Measurements from ENCODE around the gene SLC11A2.
"Not testable (repeated sequence)": the region's sequence is repeated elsewhere in the genome, so short reads cannot be mapped to it uniquely, and the experiment has no call there.

The SLC11A2 gene

DNA sequence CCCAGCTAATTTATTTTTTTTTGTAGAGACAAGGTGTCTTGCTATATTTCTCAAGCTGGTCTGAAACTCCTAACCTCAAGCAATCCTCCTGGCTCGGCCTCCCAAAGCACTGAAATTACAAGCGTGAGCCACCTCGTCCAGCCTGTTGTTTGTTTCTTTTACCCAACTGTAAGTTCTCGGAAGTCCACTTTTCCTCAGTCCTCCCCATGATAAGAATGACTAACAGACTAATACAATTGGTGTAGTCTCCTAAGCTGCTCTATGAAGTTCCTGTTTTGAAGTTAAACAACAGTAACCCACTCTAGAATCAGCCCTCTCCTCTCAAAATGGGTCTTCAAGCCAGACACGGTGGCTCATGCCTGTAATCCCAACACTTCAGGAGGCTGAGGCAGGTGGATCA, 37.3 kb downstream of the SLC11A2 start:
- no peak for DNase-seq

DNA sequence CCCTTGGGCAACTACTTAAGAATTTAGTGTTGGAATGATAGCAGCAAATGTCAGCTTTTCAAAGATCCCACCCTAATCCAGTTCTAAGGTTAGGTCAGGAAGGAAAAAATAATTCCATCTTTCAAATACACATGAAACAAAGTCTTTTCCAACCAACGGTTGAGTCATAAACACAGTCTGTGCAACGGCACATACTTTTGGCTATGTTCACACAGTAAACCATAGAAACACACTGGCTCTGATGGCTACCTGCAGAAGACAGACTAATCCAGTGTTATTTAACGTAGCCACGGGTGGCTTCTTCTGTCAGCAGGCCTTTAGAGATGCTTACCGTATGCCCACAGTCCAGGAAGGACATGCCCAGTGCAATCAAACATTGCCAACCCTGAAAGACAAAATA, 38.1 kb downstream of the SLC11A2 start:
- DNase-seq, result no peak

GRCh38 chr12:50986966-50987737, 39.0 kb downstream of the SLC11A2 start:
- DNase-seq, result peak; percentile 65

DNA sequence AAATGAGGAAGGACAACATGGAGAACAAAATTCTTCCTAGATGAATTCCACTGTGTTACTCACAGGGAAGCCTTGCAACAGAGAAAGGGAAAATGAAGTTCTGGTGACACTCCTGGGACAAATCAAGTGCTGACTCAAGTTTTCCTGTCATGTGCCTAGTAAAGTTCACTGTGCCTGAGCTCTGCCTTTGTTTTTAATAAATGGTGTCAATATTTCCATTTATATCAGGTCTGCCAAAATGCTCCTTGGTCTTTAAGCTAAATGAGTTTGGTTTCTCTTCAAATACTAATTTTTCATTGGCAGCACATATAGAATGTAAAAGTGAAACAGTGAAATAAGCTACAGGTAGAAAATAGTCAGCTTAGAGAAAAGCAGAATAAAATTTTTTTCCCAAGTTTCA, 40.9 kb downstream of the SLC11A2 start:
- no peak for DNase-seq

- no peak for DNase-seq
Measured at GRCh38 chr12:50984586-50985298, 41.4 kb downstream of the SLC11A2 start.

DNA sequence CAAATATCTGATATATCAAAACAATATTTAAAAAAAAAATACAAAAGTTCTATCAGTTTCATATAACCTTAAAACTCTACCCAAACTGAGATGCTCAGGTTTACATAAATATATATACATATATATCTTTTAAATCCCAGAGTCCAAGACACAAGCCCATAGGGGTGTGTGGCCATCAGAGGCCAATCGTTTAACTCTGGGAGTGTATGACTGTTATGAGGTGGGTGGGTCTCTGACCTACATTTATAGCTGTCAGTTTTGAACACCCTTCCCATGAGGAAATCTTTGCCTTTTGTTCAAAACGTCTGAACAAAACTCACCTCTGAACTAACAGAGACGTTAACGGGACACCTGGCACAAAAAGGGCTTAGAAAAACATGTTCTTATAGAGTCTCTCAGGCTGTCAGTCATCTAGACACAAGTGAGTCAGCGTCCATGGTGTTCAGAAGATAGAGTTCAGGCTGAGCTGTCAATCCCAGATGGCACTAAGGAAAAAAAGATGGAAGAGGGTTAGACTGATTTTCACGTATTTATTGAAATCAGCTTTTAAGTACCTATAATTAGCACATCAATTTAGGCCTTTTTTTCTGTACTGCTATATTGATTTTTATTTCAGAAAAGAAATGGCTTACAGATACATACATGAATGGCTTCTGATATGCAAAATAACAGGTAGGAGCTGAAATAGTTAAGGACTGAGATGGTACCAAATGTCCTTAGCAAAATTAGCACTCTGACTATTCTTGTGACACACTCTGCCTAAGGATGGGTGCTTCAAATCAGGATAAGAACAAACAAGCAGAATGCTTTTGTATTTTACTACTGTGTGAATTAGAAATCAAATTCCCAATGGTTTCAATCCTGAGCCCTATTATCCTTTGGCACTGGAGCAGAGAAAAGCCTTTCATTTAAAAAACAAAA, 44.6 kb downstream of the SLC11A2 start:
- no peak for DNase-seq

DNA sequence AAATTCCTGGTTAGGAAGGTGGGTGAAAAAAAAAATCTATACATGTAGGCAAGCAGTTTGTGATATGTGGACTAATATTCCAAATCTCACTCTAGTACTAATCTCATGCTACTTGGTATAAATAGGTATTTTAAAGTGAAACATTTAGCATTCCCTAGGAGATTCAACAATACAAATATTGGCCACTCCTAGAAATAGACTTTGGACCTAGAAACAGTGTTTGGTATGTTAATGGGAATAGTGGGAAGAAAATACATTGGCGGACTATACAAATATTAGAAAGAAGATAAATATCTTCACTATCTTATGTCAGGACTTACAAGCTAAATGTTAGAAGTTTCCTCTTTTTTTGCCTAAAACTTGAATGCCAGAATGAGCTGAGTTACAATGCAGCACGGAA, 45.6 kb downstream of the SLC11A2 start:
- no peak for DNase-seq

DNA sequence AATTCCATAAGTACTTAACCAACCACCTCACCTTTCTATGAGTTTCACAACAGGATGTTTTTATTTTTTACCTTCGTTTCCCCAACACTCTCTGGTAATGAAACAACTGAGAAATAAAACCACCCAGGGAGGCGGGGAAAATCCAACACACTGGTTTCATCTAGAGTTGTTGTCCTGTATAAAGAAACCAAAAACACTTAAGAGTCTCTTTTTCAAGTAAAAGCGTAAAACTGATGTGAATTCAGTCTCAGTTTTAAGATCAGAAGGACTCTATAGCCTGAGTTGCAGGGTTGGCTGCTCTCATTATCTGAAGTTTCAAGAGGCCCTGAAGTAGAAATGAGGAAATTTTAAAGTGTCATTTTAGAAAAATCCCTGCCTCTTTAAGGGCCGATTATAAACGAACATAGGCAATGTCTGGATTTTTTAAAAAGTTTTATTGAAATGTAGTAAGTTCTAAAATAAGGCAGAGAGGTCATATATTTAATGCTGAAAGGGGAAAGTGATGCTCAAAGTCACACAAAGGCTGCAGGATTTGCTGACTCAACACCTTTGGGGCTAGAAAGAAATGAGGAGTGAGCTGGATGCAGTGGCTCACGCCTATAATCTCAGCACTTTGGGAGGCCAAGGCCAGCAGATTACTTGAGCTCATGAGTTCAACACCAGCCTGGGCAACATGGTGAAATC, 46.7 kb downstream of the SLC11A2 start:
- no peak for DNase-seq

DNA sequence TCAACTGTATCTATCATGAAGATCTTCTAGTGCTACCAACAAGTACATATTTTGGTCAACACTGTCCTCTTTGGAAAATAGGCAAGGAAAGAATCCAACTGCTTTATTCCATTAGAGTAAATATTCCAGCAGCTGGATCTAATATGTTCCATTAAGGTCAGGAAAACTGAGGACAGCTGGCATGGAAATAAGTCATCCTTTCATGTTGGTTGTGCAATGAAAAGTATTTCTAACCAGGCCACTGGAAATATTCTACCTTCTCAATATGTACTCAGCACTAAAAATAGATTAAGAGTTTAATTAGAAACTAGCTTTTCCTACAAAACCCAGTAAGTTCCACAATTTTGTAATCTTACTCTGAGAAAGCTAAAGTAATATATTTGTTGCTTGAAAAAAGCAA, 54.2 kb downstream of the SLC11A2 start:
- DNase-seq, result no peak

DNA sequence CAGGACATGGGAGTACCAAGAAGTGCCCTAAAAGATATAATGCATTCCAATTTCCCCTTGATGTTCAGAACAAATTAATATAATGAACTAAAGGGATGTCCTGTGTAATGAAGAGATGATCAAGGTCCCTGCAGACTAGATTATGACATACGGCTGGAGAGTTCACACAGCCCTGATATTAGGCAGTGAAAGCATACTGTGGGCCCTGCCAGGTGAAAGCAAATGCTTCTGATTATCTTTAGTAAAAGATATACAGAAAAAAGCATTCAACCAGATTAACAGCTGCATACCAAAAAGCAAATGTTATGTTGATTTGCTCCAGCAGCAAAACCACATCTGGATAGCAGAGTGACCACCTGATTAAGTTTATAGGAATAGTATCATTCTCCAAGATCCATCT, 61.8 kb downstream of the SLC11A2 start:
- DNase-seq, result no peak

DNA sequence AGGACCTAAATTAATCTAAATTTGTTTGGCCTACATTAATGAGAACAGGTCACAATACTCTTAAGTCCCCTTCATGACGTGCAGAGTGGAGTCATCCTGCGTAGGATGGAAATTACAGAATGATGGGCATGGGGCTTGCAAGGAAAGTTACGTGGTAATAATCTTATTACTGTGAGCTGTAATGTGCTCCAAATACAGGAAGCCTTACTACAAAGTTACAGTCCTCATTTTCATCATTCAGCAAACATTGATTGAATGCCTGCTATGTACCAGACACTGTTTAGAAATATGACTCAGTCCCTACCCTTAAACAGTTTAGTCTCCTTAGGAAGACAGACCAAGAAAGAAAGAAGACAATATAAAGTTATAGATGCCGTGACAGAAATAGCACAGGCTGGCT, 64.5 kb downstream of the SLC11A2 start:
- DNase-seq, result no peak

DNA sequence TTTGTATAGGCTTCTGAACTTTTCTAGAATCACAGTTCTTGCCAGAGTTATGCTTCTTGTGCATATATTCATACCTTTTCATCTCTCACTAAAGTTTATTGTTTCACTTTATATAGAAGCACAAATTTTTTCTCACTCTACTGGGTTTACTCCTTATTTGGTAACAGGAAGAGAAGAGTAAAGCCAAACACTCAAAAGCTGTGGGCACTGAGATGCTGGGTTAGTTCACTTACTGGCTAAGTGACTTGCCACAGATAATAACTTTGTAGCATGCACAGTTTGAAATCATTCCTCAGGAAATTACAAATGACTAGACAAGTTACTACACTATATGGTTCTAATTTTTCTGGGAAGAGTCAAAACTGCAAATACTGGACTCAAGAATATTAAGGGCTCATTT, 66.1 kb downstream of the SLC11A2 start:
- DNase-seq, result no peak

DNA sequence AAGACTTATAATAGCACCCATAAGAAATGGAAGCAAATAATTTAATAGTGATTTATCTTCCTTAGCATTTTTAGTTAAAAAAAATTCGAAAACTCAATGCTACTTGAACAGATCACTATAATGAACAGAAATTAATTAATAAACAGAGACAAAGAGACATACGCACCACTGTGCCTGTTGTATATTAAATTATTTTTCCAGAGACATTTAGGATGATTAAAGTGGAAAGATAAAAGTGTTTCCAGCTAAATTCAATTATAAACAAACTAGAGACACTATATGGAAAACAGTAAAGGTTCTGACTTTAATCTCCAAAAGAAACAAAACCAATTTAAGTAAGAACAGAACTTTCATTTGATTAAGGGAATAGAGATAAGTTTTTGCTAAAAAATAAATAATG, 70.5 kb downstream of the SLC11A2 start:
- no peak for DNase-seq

- no peak for DNase-seq
Measured at GRCh38 chr12:50955288-50955687, 70.9 kb downstream of the SLC11A2 start.

GRCh38 chr12:50954789-50955188, 71.4 kb downstream of the SLC11A2 start:
- DNase-seq, result not testable (repeated sequence)

GRCh38 chr12:50953047-50953446, 73.1 kb downstream of the SLC11A2 start:
- DNase-seq, result no peak

DNA sequence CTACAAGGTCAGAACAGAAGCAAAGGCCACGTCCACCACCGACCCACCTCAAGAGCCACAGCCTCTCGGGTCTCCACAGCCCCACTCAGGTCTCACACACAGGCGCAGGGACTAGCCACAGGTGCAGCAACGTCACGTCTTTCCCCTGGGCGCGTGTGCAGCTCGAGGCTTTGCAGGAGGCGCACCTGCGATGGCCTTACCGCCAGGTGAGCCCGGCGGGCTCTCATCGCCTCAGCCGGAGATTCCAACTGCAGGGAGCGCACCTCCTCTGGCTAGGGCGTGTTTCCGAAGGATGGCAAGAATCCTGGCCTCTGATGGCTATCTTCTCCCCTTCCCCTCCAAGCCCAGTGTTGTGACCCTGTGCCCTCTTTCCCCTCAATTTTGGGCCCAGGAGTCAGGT, 73.7 kb downstream of the SLC11A2 start, which contains the start of gene HIGD1C:
HIGD1C (plus strand) TSS at position 35 of the 400 bp plus-strand sequence. CDS start 1,455 bp downstream, outside the sequence.
- no peak for DNase-seq

DNA sequence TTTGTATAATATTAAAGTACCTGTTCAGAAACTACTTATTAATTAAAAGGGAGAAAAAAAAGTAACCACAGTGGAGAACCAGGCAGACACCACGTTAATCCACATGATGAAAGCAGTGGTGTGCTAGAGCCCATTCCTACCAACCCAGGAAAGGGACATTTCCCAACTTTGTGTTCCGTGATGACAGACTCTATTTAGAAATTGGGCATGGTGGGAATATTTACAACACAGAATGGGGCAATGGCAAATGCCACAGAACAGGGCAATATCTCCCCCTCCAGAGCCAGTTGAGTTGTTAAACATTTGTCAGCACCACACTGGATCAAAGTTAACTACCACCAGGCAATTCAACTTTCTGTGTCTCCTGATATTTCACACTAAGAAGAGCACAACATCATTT, 75.1 kb downstream of the SLC11A2 start:
- DNase-seq, result no peak

- DNase-seq, result no peak
Measured at GRCh38 chr12:50949801-50950302, 76.3 kb downstream of the SLC11A2 start.

GRCh38 chr12:50948798-50949197, 77.4 kb downstream of the SLC11A2 start:
- no peak for DNase-seq

DNA sequence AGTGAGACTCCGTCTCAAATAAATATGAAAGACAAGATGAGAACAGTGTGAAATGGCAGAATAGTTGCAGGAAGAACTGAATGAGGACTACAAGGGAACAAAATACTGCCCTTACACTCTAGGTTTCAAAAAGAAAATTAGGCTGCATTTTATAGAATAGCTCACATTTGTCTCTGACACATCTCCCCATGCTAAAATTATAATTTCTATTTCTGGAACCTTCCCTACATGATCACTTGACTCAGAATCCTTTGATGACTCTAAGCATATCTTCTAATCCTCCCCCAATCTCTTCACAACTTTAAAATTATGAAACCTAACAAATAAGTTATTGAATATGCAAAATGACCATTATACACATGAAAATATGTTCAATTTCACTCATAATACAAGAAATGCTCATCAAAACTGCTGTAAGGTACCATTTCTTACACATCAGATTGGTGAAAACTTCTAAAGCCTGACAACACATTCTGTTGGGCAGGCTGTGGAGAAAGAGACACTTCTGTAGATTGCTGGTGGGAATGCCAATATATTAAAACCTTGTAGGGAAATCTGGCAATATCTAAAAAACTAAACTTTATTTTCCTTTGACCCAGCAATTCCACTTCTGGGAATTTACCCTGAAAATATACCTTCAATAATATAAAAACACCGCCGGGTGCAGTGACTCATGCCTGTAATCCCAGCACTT, 78.1 kb downstream of the SLC11A2 start:
- no peak for DNase-seq

- no peak for DNase-seq
Measured at GRCh38 chr12:50937653-50938052, 88.5 kb downstream of the SLC11A2 start.

All from hematopoietic multipotent progenitor cell treated with erythropoietin and hydrocortisone succinate and interleukin-3 and kit ligand, for 8 days (in vitro differentiated cells).